AG04449 (cell line): Measurements from ENCODE around the gene BRD3.
"Not testable (repeated sequence)": the region's sequence is repeated elsewhere in the genome, so short reads cannot be mapped to it uniquely, and the experiment has no call there.

Experiments used
- CTCF ChIA-PET: fragments of 350-600 bp; formaldehyde crosslinking; extraction: SDS; loops from one replicate; lab custom pipeline; 2021; ENCODE audit warnings: antibody characterized with exemption; lab: Yijun Ruan, JAX
- POLR2A ChIA-PET: fragments of 400-600, 350-600 bp; formaldehyde crosslinking; extraction: SDS; loops from one replicate; lab custom pipeline; 2020; ENCODE audit warnings: antibody characterized with exemption, inconsistent platforms; lab: Yijun Ruan, JAX
- DNase-seq: peaks from one replicate; pipeline ENCODE4 v3.0.0-alpha.2; 2010; ENCODE audit warnings: low read depth, low spot score
- H3K4me3 ChIP-seq: 2 replicates; pipeline ENCODE4 v1.5.1; 2011; ENCODE audit warnings: low read depth, mild to moderate bottlenecking, control low read depth, low read length
- CTCF ChIP-seq: IDR thresholded peaks from one replicate; pipeline ENCODE4 v1.5.1; 2011; ENCODE audit warnings: mild to moderate bottlenecking, moderate library complexity, low read length, control low read depth, inconsistent platforms; ENCODE audit not compliant: insufficient read depth; ENCODE audit errors: missing control alignments

BRD3 gene

GRCh38 chr9:134067904-134068743 lies at the start of gene BRD3:
BRD3 (minus strand) TSS chr9:134068026; CDS start chr9:134053477, 14,549 bp downstream.
- TF ChIP-seq CTCF: no peak
- peak within 1 kb of the TSS; percentile 79 for H3K4me3 ChIP-seq
- DNase-seq: peak; percentile 10
- POLR2A ChIA-PET: no interaction called here
- CTCF ChIA-PET: interaction anchor here (1.1 kb wide), 1 partner anchor 31 kb away, joined by 3 read pairs; no protein-coding TSS in a partner anchor

GRCh38 chr9:134112561-134112960 lies 44.7 kb upstream of the BRD3 start:
- CTCF ChIA-PET: interaction anchor here (0.6 to 1.3 kb wide), 2 partner anchors 14 to 15 kb away, joined by 3 to 5 read pairs; no protein-coding TSS in a partner anchor
- H3K4me3 ChIP-seq: no peak overlapping the region
- POLR2A ChIA-PET: no interaction called here
- no peak for TF ChIP-seq CTCF
- no peak for DNase-seq

- POLR2A ChIA-PET: interaction anchor here (0.6 kb wide), 1 partner anchor 56 kb away, joined by 3 read pairs; no protein-coding TSS in a partner anchor
Measured at GRCh38 chr9:134111064-134111463, 43.2 kb upstream of the BRD3 start.

DNA sequence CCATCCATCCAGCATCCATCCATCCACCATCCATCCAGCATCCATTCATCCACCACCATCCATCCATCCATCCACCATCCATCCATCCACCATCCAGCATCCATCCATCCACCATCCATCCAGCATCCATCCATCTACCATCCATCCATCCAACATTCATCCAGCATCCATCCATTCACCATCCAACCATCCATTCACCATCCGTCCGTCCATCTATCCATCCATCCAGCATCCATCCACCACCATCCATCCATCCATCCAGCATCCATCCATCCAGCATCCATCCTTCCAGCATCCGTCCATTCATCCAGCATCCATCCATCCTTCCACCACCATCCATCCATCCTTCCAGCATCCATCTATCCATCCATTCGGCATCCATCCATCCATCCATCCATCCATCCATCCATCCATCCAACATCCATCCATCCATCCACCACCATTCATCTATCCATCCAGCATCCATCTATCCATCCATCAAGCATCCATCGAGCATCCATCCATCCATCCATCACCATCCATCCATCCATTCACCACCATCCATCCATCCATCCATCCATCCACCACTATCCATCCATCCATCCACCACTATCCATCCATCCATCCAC lies 35.7 kb upstream of the BRD3 start:
- CTCF ChIA-PET: no interaction called here
- H3K4me3 ChIP-seq: no peak overlapping the region
- POLR2A ChIA-PET: no interaction called here
- no peak for DNase-seq
- TF ChIP-seq CTCF: no peak

More at GRCh38 chr9:134111064-134111463, 43.2 kb upstream of the BRD3 start:
- no peak overlapping the region for H3K4me3 ChIP-seq
- no peak for TF ChIP-seq CTCF
- CTCF ChIA-PET: no interaction called here
- no peak for DNase-seq

- ChIA-PET POLR2A (no interaction called here), CTCF (no interaction called here)
- no peak for DNase-seq
- H3K4me3 ChIP-seq: no peak overlapping the region
- no peak for TF ChIP-seq CTCF
Measured at GRCh38 chr9:134101623-134102149, 33.9 kb upstream of the BRD3 start.

DNA sequence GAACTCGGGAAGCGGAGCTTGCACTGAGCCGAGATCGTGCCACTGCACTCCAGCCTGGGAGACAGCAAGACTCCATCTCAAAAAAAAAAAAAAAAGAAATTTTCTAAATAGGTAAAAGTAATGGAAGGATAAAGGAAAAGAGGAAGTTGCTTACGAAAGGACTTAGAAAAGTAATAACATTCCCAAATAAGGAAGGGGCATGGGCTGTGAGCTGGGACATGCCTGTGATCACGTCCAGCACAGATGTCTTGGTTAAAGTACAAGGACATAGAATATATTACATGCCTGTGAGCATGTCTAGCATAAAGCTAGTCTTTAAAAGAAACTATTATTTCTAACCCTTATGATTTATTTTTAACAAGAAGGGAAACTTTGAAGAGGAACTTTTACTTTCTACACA lies 33.3 kb upstream of the BRD3 start:
- POLR2A ChIA-PET, H3K4me3 ChIP-seq, DNase-seq: not testable (repeated sequence)
- CTCF ChIA-PET: interaction anchor here (0.9 kb wide), 1 partner anchor 319 kb away, joined by 3 read pairs; no protein-coding TSS in a partner anchor
